WERI-Rb-1 (cell line): ENCODE results near the gene IDE.
A peak's percentile ranks its signal among the peaks of the same experiment; 100 is the strongest.
"Not testable (repeated sequence)": the region's sequence is repeated elsewhere in the genome, so short reads cannot be mapped to it uniquely, and the experiment has no call there.

ENCODE experiments used
- DNase-seq: peaks from one replicate; pipeline ENCODE4 v3.0.0-alpha.2; 2020
- H3K27ac ChIP-seq: fragments of 250-450 bp; sonication (Bioruptor Pico); 2 replicates; pipeline ENCODE4 v1.5.1; 2020; ENCODE audit warnings: mild to moderate bottlenecking, moderate library complexity
- H3K27me3 ChIP-seq: fragments of 250-450 bp; sonication (Bioruptor Pico); 2 replicates; pipeline ENCODE4 v1.5.1; 2021; ENCODE audit warnings: mild to moderate bottlenecking, low read depth, moderate library complexity; ENCODE audit not compliant: insufficient read depth, severe bottlenecking
- H3K36me3 ChIP-seq: fragments of 250-450 bp; sonication (Bioruptor Pico); 2 replicates; pipeline ENCODE4 v1.5.1; 2020; ENCODE audit warnings: mild to moderate bottlenecking, moderate library complexity
- H3K4me3 ChIP-seq: 2 replicates; pipeline ENCODE4 v1.5.1; 2011; ENCODE audit warnings: low read depth, mild to moderate bottlenecking, control low read depth, low read length
- H3K9me3 ChIP-seq: fragments of 250-450 bp; sonication (Bioruptor Pico); 2 replicates; pipeline ENCODE4 v1.5.1; 2021; ENCODE audit warnings: mild to moderate bottlenecking, moderate library complexity; ENCODE audit not compliant: severe bottlenecking
- TF ChIP-seq, protein P1 (sequence below): IDR thresholded peaks from 2 replicates; pipeline ENCODE4 v1.5.1; 2011; ENCODE audit warnings: low read depth, mild to moderate bottlenecking, control low read depth, inconsistent platforms, low read length

IDE gene

DNA sequence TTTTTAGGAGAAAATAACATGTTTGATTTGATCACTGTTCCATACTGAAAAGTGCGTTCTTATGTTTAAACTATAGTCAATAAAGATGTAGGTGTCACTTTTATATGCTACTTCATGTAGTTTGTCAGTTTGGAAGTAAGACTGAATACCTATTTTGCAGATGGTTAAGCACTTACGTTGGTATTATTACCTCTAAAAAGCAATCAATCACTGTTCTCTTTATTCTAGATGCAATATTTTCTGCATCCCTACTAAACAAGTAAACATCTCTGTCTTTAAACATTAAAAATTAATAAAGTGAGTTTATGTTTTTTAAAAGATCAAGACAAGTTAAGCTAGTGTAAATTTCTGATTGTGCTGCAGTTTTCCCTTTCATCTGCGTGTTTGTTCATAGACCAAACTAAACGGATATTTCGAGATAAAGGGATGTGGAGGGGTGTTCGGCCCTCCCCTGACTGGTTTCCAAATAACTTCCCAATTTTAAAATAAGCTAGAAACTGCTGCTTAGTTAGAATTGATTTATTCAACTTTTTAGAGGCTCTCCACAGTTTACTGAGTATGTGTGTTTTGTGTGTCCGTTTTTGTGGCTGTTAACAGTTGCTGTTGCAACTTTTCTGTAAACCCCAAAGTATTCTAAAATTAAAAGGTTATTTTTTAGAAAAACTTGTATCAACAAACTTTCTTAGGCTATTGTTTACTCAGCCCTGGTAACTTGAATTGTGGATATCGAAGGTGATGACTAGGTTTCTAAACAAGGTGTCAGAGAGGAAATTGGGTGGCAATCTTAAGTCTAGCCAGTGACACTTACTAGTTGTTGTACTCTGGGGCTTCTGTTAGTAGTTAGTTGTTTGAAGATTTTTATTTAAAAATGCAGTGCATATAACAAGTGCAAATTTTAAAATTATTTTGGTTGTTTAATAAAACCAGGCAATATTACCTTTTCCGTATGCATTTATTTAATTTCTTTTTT lies 20.0 kb upstream of the IDE start:
- Histone ChIP-seq H3K27ac (peak overlapping the region; percentile 99), H3K36me3 (peaks cover 10% of the 10 kb centered on the region), H3K27me3 (no peaks in the 10 kb centered on the region), H3K9me3 (no peaks in the 10 kb centered on the region), H3K4me3 (peak overlapping the region; percentile 96)
- DNase-seq, result no peak
- TF ChIP-seq, protein P1, sequence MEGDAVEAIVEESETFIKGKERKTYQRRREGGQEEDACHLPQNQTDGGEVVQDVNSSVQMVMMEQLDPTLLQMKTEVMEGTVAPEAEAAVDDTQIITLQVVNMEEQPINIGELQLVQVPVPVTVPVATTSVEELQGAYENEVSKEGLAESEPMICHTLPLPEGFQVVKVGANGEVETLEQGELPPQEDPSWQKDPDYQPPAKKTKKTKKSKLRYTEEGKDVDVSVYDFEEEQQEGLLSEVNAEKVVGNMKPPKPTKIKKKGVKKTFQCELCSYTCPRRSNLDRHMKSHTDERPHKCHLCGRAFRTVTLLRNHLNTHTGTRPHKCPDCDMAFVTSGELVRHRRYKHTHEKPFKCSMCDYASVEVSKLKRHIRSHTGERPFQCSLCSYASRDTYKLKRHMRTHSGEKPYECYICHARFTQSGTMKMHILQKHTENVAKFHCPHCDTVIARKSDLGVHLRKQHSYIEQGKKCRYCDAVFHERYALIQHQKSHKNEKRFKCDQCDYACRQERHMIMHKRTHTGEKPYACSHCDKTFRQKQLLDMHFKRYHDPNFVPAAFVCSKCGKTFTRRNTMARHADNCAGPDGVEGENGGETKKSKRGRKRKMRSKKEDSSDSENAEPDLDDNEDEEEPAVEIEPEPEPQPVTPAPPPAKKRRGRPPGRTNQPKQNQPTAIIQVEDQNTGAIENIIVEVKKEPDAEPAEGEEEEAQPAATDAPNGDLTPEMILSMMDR, result no peak

DNA sequence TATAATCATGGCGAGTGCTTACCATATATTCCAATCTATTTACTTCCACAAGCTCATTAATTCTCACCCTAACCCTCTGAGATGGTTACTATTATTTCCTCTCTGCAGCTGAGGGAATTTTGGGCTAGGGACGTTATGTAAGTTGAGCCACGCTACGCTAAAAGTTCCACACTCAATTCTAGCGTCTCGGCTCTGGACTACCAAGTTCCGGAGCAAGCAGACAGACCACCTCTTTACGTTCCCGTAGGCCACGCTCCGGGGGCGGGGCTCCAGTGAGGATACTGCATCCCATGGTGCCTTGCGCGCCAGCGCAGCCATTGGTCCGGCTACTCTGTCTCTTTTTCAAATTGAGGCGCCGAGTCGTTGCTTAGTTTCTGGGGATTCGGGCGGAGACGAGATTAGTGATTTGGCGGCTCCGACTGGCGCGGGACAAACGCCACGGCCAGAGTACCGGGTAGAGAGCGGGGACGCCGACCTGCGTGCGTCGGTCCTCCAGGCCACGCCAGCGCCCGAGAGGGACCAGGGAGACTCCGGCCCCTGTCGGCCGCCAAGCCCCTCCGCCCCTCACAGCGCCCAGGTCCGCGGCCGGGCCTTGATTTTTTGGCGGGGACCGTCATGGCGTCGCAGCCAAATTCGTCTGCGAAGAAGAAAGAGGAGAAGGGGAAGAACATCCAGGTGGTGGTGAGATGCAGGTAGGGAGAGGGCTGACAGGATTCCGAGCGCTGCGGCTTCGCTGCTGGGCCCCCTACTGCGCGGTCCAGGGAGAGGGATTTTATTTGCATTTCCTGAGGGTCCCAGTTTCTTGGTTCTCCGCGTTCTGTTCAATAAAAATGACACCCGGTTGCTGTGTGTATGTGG lies 19.1 kb upstream of the IDE start, which contains the start of gene KIF11:
Gene KIF11, plus strand, starts transcription at position 370 of the 858 bp plus-strand sequence. Its CDS starts 246 bp downstream, at position 616.
- Histone ChIP-seq H3K27me3 (no peaks in the 10 kb centered on the region), H3K36me3 (peaks cover 10% of the 10 kb centered on the region), H3K9me3 (no peaks in the 10 kb centered on the region), H3K27ac (peak within 1 kb of the TSS; percentile 99), H3K4me3 (peak within 1 kb of the TSS; percentile 96)
- TF ChIP-seq, protein P1, result no peak
- peak; percentile 99 for DNase-seq

DNA sequence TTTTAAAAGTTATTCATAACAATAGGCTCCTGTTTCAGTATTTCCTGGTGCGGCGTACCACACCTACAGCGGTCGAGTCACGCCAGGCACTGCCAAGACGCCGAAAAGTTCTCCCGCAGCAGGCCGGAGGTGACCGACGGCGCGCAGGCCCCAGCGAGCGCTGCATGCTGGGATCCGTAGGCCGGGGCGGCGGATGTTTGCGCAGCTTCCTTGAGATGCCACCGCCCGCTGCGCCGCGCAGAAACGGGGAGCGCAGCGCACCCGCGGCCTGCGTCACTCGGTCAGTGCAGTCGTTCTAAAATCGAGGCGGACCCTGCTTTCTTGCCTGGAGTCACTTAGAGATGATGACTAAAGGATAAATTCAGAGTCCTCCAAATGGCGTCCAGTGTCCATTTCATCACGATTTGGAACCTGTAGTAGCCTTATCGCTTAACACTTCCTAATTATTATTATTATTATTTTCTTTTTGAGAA lies 17.7 kb upstream of the IDE start:
- TF ChIP-seq, protein P1, result no peak
- Histone ChIP-seq H3K36me3 (peaks cover 10% of the 10 kb centered on the region), H3K27ac (peak overlapping the region; percentile 99), H3K9me3 (no peaks in the 10 kb centered on the region), H3K4me3 (peak overlapping the region; percentile 96), H3K27me3 (no peaks in the 10 kb centered on the region)
- DNase-seq, result peak; percentile 92

DNA sequence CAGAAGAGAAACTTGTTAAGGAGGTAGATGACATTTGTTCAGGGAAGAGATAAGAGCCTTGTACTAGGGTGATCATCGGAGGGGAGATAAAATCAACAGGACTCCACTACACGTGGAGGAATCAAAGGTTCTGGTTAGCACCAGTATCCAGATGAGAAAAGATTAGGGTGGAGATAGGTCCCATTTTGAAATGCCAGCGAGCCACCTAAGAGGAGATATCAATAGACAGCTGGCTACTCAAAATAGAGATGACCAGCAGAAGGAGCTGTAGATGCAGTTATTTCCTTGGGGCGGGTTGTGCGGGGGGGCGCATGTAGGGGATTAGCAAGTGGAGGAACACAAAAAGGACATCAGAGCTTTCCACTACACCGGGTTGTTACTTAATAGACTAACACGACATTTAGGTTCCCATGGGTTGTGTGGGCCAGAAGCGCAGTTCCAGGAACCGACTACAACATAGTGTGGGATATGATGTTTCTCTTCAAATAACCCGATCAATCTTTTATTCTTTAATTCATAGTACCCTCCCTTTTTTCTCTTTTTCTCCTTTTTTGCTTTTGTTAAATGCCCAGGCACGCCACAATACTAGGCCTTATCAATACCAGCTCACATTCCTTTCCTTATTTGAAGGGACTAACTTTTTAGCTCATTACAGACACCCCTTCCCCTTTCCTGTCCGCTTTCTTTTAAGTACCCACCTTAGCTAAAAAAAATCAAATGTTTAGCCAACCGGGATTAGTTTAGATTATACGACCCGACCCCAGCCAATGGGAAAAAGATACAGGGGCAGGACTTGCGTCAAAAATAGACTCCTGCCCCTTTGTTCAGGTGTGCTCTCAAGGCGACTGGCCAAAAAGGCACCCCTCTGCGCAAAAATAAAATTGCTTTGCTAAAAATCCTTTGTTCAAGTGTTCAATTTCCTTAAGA lies 17.0 kb upstream of the IDE start:
- DNase-seq, result peak; percentile 91
- Histone ChIP-seq H3K4me3 (peak overlapping the region; percentile 96), H3K27me3 (no peaks in the 10 kb centered on the region), H3K27ac (peak overlapping the region; percentile 99), H3K36me3 (peaks cover 10% of the 10 kb centered on the region), H3K9me3 (no peaks in the 10 kb centered on the region)
- TF ChIP-seq, protein P1, result peak; percentile 62

DNA sequence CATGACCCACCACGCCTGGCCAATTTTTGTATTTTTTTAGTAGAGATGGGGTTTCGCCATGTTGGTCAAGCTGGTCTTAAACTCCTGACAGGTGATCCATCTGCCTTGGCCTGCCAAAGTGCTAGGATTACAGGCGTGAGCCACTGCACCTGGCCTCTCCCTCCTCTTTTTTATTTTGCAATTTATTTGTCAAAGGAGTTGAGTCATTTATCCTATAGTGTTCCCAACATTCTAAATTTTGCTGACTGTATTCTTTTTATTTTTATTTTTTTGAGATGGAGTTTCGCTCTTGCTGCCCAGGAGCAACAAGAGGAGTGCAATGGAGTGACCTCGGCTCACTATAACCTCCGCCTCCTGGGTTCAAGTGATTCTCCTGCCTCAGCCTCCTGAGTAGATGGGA lies 8.5 kb upstream of the IDE start:
- DNase-seq, H3K4me3 ChIP-seq, H3K27ac ChIP-seq, H3K9me3 ChIP-seq, H3K27me3 ChIP-seq, H3K36me3 ChIP-seq: not testable (repeated sequence)
